Esophagus squamous epithelium (tissue), 5 donors: Measurements from ENCODE around the gene PPP1R8. TPM values are rescaled to one million over a fixed set of nuclear protein-coding genes. Genes with fewer than 3 reads are reported as not detected.

Experiments
- DNase-seq: peaks from one replicate; lab custom pipeline; 2025; lab: John Stamatoyannopoulos, UW
- H3K27ac ChIP-seq, 4 donors: fragments of 200-600 bp; sonication (generic); one replicate each; pipeline ENCODE4 v1.5.1; 2016 to 2019; ENCODE audit warnings: mild to moderate bottlenecking in 1 of 4
- H3K27me3 ChIP-seq, 4 donors: fragments of 200-600 bp; sonication (generic); 1 replicate in 3 of 4; 2 replicates in 1 of 4; pipeline versions ENCODE4 v1.5.1 to v1.6.0; 2017 to 2021; ENCODE audit warnings: antibody characterized with exemption in 1 of 4
- H3K36me3 ChIP-seq, 3 donors: fragments of 200-600 bp; sonication (generic); one replicate each; pipeline ENCODE4 v1.5.1; 2016 to 2019
- H3K4me1 ChIP-seq, 3 donors: fragments of 200-600 bp; sonication (generic); one replicate each; pipeline ENCODE4 v1.5.1; 2017 to 2019
- H3K4me3 ChIP-seq, 4 donors: fragments of 200-600 bp; sonication (generic); 1 replicate in 3 of 4; 2 replicates in 1 of 4; pipeline ENCODE4 v1.5.1; 2016 to 2019; ENCODE audit warnings: mild to moderate bottlenecking in 2 of 4, moderate library complexity in 1 of 4
- H3K9me3 ChIP-seq, 3 donors: fragments of 200-600 bp; sonication (generic); one replicate each; pipeline ENCODE4 v1.5.1; 2016 to 2019
- POLR2A ChIP-seq, 4 donors: fragments of 450-650 bp; IDR thresholded peaks; one replicate each; pipeline ENCODE4 v1.6.1; 2017; ENCODE audit warnings: antibody characterized with exemption in 4 of 4, mild to moderate bottlenecking in 4 of 4, moderate library complexity in 3 of 4
- WGBS, 2 donors: methylation state at CpG; one replicate each; pipeline ENCODE4 v1.1.5; 2018; 5-methylcytosine and 5-hydroxymethylcytosine counted together
- intact Hi-C: fragments of 100-400 bp; cut with DNase I; formaldehyde crosslinking; loops from one replicate; pipeline ENCODE4 v1.15.0; 2022
- small RNA-seq, 4 donors: library from RNA; depleted of rRNA; stranded (forward); fragments of <200 nt; gene quantifications; one replicate each; pipeline ENCODE3, GENCODE V24; 2016
- total RNA-seq, 4 donors: library from RNA; depleted of rRNA; stranded (reverse); fragments of >200 nt; gene quantifications; one replicate each; pipeline ENCODE4 v1.1.0, GENCODE V29; 2016
- TF ChIP-seq, protein P1 (sequence below), 6 experiments: fragments of 450-650 bp in 4 of 6; fragments of 200-600 bp in 2 of 6; sonication (generic) in 2 of 6; IDR thresholded peaks; one replicate each; pipeline ENCODE4 v1.5.1; 2016 to 2019; ENCODE audit warnings: antibody characterized with exemption in 6 of 6, mild to moderate bottlenecking in 4 of 6, moderate library complexity in 4 of 6
- donor health status: DM: yes; HTN: yes; CAD: no.

Gene PPP1R8
- total RNA-seq, 4 donors from 2014 or later: 21.3 to 41.2 (median 33.4) TPM

DNA sequence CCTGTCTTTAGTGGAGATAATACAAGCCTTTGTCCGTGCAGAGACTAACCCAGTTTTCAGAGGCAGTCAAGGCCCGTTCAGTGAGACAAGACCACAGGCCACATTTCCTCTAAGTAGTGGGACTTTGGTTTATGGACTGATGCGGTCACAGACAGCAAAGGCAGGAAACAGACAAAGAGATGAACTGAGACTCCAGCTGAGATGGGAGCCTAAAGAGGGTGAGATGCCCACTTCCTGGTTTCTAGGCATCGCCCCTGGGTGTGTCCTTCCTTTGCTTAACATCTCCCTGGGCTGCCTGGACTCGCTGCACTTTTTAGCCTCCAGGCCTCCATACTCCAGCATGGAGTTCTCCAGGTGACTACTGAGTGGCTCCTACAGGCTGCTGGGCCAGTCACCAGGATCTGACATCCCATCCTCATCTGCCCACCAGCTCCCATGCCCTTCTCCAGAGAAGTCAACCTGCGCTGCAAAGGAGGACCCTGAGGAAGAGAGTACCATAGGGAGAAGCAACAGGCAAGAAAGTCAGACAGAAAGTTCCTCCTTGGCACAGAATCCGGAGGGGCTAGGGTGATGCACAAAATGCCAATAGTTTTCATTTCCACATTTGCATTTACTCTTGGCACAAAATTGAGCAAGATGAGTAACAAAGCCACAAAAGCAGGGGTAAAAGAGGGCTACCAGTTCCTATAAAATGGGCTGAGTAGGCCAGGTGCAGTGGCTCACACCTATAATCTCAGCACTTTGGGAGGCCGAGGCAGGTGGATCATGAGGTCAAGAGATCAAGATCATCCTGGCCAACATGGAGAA, 56.8 kb downstream of the PPP1R8 start:
- TF ChIP-seq POLR2A (IDR thresholded peaks at IDR 0.05): peak in 1 of 4 donors; percentile 21
- TF ChIP-seq, protein P1, sequence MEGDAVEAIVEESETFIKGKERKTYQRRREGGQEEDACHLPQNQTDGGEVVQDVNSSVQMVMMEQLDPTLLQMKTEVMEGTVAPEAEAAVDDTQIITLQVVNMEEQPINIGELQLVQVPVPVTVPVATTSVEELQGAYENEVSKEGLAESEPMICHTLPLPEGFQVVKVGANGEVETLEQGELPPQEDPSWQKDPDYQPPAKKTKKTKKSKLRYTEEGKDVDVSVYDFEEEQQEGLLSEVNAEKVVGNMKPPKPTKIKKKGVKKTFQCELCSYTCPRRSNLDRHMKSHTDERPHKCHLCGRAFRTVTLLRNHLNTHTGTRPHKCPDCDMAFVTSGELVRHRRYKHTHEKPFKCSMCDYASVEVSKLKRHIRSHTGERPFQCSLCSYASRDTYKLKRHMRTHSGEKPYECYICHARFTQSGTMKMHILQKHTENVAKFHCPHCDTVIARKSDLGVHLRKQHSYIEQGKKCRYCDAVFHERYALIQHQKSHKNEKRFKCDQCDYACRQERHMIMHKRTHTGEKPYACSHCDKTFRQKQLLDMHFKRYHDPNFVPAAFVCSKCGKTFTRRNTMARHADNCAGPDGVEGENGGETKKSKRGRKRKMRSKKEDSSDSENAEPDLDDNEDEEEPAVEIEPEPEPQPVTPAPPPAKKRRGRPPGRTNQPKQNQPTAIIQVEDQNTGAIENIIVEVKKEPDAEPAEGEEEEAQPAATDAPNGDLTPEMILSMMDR (IDR thresholded peaks at IDR 0.05): no peak
- WGBS, 2 donors: 66 to 79% methylated on average over 3 to 7 of the region's 8 CpGs
- Histone ChIP-seq H3K27me3 (no peaks in the 10 kb centered on the region), H3K4me3 (no peak overlapping the region), H3K9me3 (no peaks in the 10 kb centered on the region), H3K36me3 (peaks cover 0 to 67% (median 5%) of the 10 kb centered on the region in 3 donors), H3K27ac (peak overlapping the region in 3 of 4 donors; percentile 30 to 87 (median 36)), H3K4me1 (peaks cover 0 to 4% (median 4%) of the 10 kb centered on the region in 3 donors)
- intact Hi-C loops: no loop called here
- no peak for DNase-seq

DNA sequence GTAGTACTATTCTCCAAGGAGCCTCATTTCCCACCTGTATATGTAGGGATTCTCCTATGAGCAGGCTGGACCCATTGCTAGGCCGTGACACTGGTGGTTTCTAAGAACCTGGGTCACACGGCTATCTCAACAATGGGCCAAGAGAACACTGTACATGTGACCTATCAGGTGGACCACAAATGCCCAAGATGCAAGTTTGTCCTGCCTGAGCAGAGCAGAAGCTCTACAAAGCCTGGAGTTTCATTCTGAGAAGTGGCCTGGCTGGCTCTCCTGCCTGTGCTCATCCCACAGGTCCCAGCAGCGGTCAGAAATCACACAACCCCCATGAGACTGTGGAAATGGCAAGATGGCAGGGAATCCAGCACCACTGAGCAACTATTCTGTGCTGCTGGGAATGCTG, 58.9 kb downstream of the PPP1R8 start:
- DNase-seq: no peak
- peak in 1 of 4 donors; percentile 20 for TF ChIP-seq POLR2A (IDR thresholded peaks at IDR 0.05)
- TF ChIP-seq, protein P1 (IDR thresholded peaks at IDR 0.05): no peak
- Histone ChIP-seq H3K27me3 (no peaks in the 10 kb centered on the region), H3K4me3 (no peak overlapping the region), H3K27ac (peak overlapping the region in 3 of 4 donors; percentile 3 to 69 (median 11)), H3K4me1 (peaks cover 0 to 4% (median 4%) of the 10 kb centered on the region in 3 donors), H3K9me3 (no peaks in the 10 kb centered on the region), H3K36me3 (peaks cover 5 to 74% (median 26%) of the 10 kb centered on the region in 3 donors)
- intact Hi-C loops: no loop called here
- 68 to 94% methylated on average over 2 to 3 of the region's 3 CpGs for WGBS, 2 donors

DNA sequence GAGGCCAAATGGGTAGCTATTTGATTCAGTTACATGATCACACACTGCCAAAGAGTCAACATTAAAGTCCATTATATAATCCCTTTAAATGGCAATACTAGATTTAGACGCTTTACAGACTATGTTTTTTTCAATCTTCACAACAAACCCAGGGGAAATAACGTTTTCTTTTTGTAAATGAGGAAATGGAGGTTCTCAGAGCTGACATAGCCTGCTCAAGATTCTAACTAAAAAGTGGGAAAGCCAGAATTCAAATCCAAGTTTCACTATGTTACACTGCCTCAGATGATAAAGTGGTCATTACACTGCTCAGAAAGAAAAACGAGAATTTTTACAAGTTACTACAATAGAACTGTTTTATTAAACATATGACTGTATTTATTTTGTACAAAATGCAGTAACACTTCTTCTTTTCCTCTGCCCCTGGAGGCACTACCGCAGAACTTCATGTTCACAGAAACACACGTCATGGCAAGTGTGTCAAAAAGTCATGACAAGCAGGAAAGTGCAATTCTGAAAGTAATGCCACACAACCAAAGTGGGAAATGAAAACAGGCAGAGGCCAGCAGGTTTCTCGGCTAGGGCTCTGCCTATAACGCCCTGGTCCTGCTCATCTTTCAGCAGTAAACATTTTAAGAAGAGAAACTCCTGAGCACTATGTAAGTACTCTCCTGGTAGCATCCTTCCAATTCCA, 60.8 kb downstream of the PPP1R8 start:
- WGBS, 2 donors: 50 to 57% methylated on average over 7 of the region's 7 CpGs
- peak overlapping the region in 3 of 4 donors; percentile 50 to 74 (median 59) for H3K27ac ChIP-seq
- H3K4me3 ChIP-seq: no peak overlapping the region
- H3K4me1 ChIP-seq: peaks cover 0 to 4% (median 4%) of the 10 kb centered on the region in 3 donors
- no peaks in the 10 kb centered on the region for H3K9me3 ChIP-seq
- H3K27me3 ChIP-seq: no peaks in the 10 kb centered on the region
- TF ChIP-seq POLR2A (IDR thresholded peaks at IDR 0.05): peak in 1 of 4 donors; percentile 52
- TF ChIP-seq, protein P1 (IDR thresholded peaks at IDR 0.05): peak in 2 of 6 experiments; percentile 7 to 42
- peaks cover 5 to 78% (median 33%) of the 10 kb centered on the region in 3 donors for H3K36me3 ChIP-seq
- no peak for DNase-seq
- intact Hi-C loops: no loop called here

DNA sequence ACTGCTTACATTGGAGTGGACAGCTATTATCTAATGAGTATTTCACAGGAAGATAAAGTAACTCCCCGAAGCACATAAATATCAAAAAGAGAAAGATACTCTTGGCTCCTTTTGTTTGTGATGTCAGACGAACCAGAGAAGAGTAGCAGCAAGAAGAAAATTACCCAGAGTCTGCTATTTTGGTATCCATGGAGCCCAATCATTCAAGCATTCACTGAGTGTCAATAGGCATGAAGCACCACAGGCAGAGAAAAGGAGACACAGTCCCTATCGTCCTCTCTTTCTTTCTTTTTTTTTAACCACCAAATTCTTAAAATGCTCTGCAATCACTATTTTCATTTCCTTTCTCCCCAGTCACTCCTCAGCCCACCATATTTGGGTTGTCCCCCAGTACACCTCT, 63.9 kb downstream of the PPP1R8 start:
- Histone ChIP-seq H3K4me1 (peaks cover 0 to 4% (median 2%) of the 10 kb centered on the region in 3 donors), H3K4me3 (no peak overlapping the region), H3K36me3 (peaks cover 14 to 94% (median 42%) of the 10 kb centered on the region in 3 donors), H3K9me3 (no peaks in the 10 kb centered on the region), H3K27me3 (no peaks in the 10 kb centered on the region), H3K27ac (no peak overlapping the region)
- intact Hi-C loops: no loop called here
- no peak for TF ChIP-seq POLR2A (IDR thresholded peaks at IDR 0.05)
- TF ChIP-seq, protein P1 (IDR thresholded peaks at IDR 0.05): no peak
- DNase-seq: no peak
- 67 to 75% methylated on average over 3 of the region's 3 CpGs for WGBS, 2 donors

Small RNA genes lying within 50 kb of the gene (small RNA-seq; reads per million reads assigned to genes)
- gene RNU6-1245P (0 reads per million in 4 donors), gene SCARNA1 (39.6 to 181 (median 67.8) reads per million in 4 donors)

Other genes starting within 250 kb of the PPP1R8 start
- gene AHDC1, start 226.6 kb upstream of the PPP1R8 start, total RNA-seq: 100 to 1,000 TPM in 1 of 4 donors, 10 to 100 TPM in 3; 22.2 to 112 (median 30.6) TPM
- gene FGR, start 195.6 kb upstream of the PPP1R8 start, total RNA-seq: 10 to 100 TPM in 2 of 4 donors, 1 to 10 TPM in 2; 1.2 to 12.4 (median 7.5) TPM
- 100 to 1,000 TPM in 1 of 4 donors, 10 to 100 TPM in 2, 1 to 10 TPM in 1; 4.0 to 194 (median 13.6) TPM for gene IFI6, start 158.6 kb upstream of the PPP1R8 start, total RNA-seq
- gene FAM76A, start 104.8 kb upstream of the PPP1R8 start, total RNA-seq: 10 to 100 TPM in 1 of 4 donors, 1 to 10 TPM in 3; 4.9 to 14.7 (median 9.5) TPM
- 10 to 100 TPM; 52.6 to 64.4 (median 56.8) TPM for gene STX12, start 57.6 kb upstream of the PPP1R8 start, total RNA-seq
- 10 to 100 TPM in 2 of 4 donors, 1 to 10 TPM in 2; 2.0 to 13.9 (median 8.6) TPM for gene THEMIS2, start 41.8 kb downstream of the PPP1R8 start, total RNA-seq
- gene RPA2, start 83.8 kb downstream of the PPP1R8 start, total RNA-seq: 10 to 100 TPM; 11.8 to 38.2 (median 23.4) TPM
- 1 to 10 TPM in 2 of 4 donors, under 1 TPM in 2; 0.76 to 6.3 (median 1.9) TPM for gene SMPDL3B, start 104.2 kb downstream of the PPP1R8 start, total RNA-seq
- gene XKR8, start 129.2 kb downstream of the PPP1R8 start, total RNA-seq: 1 to 10 TPM; 2.9 to 6.2 (median 4.3) TPM